Measurements from ENCODE around the gene STPG3. TPM values are rescaled to one million over a fixed set of nuclear protein-coding genes. Genes with fewer than 3 reads are reported as not detected.
A peak's percentile ranks its signal among the peaks of the same experiment; 100 is the strongest.

Gene STPG3
- total and polyA plus RNA-seq, 2 experiments from 2014 or later, result not detected

DNA sequence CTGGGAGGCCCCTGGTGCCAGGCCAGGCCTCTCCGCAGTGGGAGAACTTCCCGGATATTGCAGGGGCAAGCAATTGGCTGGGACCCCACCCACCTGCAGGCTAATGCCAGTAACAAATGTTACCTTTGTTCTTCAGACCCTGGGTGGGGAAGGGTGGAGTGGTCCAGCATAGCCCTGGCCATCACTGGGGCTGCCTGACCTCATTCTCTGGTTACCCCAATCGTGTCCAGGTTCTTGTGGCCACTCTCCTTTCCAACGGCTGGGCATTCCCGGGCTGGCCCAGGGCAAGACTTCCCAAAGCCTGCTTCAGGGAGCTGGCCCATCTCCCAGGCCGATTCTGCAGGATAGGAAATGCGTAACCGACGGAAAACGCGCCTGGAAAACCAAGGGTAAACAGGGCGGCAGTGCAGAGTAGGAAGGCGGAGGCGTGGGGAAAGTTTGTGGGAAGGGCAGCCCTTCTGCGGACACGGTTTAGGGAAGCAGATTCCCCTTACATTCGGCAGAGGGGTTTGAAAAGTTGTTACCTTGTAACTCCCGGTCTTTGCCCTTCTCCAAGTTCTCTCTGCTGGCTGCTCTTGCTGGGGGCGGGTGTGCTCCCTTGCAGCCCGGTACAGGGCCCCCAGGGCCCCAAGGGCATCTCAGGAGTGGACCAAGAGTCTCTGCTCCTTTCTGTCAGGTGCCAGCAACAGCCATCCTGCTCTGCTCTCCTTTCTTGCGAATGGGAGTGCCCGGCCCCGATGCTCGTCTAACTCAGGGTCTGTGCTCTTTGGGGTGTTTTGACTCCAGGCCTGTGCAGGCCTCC lies 47.5 kb downstream of the STPG3 start:
- Mint-ChIP-seq H3K27me3 (ENCODE audit: insufficient read depth, low read depth, poor library complexity) (peaks cover 37% of the 10 kb centered on the region), H3K4me3 (peak overlapping the region; percentile 69), H3K36me3 (ENCODE audit: low read depth) (peaks cover 4% of the 10 kb centered on the region; the same call in 2 of the 3 replicates), H3K27ac (no peak overlapping the region), H3K4me1 (peaks cover 38% of the 10 kb centered on the region), H3K9me3 (peaks cover 9% of the 10 kb centered on the region)
- Histone ChIP-seq H3K4me3 (peak overlapping the region; percentile 94), H2AFZ (no peak overlapping the region), H3K27me3 (ENCODE audit: insufficient read depth) (peaks cover 39% of the 10 kb centered on the region), H3K9me2 (ENCODE audit: insufficient read depth) (no peaks in the 10 kb centered on the region), H3K36me3 (ENCODE audit: insufficient read depth) (no peaks in the 10 kb centered on the region), H3K27ac (ENCODE audit: low read depth) (peak overlapping the region; percentile 84; the same call in 1 of the 2 replicates), H3K4me1 (ENCODE audit: insufficient read depth) (peaks cover 40% of the 10 kb centered on the region), H3K79me2 (replicated peaks; ENCODE audit: insufficient read depth) (peaks cover 3% of the 10 kb centered on the region; the same call in 1 of the 2 replicates), H3F3A (replicated peaks; ENCODE audit: low read depth) (peaks cover 31% of the 10 kb centered on the region), H4K20me1 (replicated peaks; ENCODE audit: insufficient read depth) (peaks cover 11% of the 10 kb centered on the region), H3K4me2 (peak overlapping the region; percentile 96)
- DNase-seq (ENCODE audit: low spot score) (no peak), ATAC-seq (no peak)
- TF ChIP-seq, protein P1, sequence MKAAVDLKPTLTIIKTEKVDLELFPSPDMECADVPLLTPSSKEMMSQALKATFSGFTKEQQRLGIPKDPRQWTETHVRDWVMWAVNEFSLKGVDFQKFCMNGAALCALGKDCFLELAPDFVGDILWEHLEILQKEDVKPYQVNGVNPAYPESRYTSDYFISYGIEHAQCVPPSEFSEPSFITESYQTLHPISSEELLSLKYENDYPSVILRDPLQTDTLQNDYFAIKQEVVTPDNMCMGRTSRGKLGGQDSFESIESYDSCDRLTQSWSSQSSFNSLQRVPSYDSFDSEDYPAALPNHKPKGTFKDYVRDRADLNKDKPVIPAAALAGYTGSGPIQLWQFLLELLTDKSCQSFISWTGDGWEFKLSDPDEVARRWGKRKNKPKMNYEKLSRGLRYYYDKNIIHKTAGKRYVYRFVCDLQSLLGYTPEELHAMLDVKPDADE (IDR thresholded peaks at IDR 0.05), result no peak
- TF ChIP-seq NANOG (IDR thresholded peaks at IDR 0.05; ENCODE audit: borderline replicate concordance) (no peak), EZH2phosphoT487 (IDR thresholded peaks at IDR 0.05; ENCODE audit: unreplicated experiment) (no peak), CREB1 (CRISPR knock-in tag; IDR thresholded peaks at IDR 0.05; ENCODE audit: low read depth) (no peak), JUNB (IDR thresholded peaks at IDR 0.05; ENCODE audit: unreplicated experiment) (no peak), POLR2AphosphoS5 (IDR thresholded peaks at IDR 0.05; ENCODE audit: low read depth) (no peak; the same call in none of the 2 replicates), ZNF114 (CRISPR knock-in tag; IDR thresholded peaks at IDR 0.05) (no peak), STAT1 (IDR thresholded peaks at IDR 0.05; ENCODE audit: unreplicated experiment) (no peak), EZH2 (IDR thresholded peaks at IDR 0.05; ENCODE audit: low read depth, unreplicated experiment) (no peak), ZNF331 (CRISPR knock-in tag; IDR thresholded peaks at IDR 0.05; ENCODE audit: low read depth) (no peak)
- TF ChIP-seq, protein P2, sequence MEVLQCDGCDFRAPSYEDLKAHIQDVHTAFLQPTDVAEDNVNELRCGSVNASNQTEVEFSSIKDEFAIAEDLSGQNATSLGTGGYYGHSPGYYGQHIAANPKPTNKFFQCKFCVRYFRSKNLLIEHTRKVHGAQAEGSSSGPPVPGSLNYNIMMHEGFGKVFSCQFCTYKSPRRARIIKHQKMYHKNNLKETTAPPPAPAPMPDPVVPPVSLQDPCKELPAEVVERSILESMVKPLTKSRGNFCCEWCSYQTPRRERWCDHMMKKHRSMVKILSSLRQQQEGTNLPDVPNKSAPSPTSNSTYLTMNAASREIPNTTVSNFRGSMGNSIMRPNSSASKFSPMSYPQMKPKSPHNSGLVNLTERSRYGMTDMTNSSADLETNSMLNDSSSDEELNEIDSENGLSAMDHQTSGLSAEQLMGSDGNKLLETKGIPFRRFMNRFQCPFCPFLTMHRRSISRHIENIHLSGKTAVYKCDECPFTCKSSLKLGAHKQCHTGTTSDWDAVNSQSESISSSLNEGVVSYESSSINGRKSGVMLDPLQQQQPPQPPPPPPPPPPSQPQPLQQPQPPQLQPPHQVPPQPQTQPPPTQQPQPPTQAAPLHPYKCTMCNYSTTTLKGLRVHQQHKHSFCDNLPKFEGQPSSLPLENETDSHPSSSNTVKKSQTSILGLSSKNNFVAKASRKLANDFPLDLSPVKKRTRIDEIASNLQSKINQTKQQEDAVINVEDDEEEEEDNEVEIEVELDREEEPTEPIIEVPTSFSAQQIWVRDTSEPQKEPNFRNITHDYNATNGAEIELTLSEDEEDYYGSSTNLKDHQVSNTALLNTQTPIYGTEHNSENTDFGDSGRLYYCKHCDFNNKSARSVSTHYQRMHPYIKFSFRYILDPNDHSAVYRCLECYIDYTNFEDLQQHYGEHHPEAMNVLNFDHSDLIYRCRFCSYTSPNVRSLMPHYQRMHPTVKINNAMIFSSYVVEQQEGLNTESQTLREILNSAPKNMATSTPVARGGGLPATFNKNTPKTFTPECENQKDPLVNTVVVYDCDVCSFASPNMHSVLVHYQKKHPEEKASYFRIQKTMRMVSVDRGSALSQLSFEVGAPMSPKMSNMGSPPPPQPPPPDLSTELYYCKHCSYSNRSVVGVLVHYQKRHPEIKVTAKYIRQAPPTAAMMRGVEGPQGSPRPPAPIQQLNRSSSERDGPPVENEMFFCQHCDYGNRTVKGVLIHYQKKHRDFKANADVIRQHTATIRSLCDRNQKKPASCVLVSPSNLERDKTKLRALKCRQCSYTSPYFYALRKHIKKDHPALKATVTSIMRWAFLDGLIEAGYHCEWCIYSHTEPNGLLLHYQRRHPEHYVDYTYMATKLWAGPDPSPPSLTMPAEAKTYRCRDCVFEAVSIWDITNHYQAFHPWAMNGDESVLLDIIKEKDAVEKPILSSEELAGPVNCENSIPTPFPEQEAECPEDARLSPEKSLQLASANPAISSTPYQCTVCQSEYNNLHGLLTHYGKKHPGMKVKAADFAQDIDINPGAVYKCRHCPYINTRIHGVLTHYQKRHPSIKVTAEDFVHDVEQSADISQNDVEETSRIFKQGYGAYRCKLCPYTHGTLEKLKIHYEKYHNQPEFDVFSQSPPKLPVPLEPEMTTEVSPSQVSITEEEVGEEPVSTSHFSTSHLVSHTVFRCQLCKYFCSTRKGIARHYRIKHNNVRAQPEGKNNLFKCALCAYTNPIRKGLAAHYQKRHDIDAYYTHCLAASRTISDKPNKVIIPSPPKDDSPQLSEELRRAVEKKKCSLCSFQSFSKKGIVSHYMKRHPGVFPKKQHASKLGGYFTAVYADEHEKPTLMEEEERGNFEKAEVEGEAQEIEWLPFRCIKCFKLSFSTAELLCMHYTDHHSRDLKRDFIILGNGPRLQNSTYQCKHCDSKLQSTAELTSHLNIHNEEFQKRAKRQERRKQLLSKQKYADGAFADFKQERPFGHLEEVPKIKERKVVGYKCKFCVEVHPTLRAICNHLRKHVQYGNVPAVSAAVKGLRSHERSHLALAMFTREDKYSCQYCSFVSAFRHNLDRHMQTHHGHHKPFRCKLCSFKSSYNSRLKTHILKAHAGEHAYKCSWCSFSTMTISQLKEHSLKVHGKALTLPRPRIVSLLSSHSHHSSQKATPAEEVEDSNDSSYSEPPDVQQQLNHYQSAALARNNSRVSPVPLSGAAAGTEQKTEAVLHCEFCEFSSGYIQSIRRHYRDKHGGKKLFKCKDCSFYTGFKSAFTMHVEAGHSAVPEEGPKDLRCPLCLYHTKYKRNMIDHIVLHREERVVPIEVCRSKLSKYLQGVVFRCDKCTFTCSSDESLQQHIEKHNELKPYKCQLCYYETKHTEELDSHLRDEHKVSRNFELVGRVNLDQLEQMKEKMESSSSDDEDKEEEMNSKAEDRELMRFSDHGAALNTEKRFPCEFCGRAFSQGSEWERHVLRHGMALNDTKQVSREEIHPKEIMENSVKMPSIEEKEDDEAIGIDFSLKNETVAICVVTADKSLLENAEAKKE (CRISPR knock-in tag; IDR thresholded peaks at IDR 0.05), result no peak
- TF ChIP-seq, protein P3, sequence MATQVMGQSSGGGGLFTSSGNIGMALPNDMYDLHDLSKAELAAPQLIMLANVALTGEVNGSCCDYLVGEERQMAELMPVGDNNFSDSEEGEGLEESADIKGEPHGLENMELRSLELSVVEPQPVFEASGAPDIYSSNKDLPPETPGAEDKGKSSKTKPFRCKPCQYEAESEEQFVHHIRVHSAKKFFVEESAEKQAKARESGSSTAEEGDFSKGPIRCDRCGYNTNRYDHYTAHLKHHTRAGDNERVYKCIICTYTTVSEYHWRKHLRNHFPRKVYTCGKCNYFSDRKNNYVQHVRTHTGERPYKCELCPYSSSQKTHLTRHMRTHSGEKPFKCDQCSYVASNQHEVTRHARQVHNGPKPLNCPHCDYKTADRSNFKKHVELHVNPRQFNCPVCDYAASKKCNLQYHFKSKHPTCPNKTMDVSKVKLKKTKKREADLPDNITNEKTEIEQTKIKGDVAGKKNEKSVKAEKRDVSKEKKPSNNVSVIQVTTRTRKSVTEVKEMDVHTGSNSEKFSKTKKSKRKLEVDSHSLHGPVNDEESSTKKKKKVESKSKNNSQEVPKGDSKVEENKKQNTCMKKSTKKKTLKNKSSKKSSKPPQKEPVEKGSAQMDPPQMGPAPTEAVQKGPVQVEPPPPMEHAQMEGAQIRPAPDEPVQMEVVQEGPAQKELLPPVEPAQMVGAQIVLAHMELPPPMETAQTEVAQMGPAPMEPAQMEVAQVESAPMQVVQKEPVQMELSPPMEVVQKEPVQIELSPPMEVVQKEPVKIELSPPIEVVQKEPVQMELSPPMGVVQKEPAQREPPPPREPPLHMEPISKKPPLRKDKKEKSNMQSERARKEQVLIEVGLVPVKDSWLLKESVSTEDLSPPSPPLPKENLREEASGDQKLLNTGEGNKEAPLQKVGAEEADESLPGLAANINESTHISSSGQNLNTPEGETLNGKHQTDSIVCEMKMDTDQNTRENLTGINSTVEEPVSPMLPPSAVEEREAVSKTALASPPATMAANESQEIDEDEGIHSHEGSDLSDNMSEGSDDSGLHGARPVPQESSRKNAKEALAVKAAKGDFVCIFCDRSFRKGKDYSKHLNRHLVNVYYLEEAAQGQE (IDR thresholded peaks at IDR 0.05; ENCODE audit: unreplicated experiment), result no peak
- TF ChIP-seq, protein P4, sequence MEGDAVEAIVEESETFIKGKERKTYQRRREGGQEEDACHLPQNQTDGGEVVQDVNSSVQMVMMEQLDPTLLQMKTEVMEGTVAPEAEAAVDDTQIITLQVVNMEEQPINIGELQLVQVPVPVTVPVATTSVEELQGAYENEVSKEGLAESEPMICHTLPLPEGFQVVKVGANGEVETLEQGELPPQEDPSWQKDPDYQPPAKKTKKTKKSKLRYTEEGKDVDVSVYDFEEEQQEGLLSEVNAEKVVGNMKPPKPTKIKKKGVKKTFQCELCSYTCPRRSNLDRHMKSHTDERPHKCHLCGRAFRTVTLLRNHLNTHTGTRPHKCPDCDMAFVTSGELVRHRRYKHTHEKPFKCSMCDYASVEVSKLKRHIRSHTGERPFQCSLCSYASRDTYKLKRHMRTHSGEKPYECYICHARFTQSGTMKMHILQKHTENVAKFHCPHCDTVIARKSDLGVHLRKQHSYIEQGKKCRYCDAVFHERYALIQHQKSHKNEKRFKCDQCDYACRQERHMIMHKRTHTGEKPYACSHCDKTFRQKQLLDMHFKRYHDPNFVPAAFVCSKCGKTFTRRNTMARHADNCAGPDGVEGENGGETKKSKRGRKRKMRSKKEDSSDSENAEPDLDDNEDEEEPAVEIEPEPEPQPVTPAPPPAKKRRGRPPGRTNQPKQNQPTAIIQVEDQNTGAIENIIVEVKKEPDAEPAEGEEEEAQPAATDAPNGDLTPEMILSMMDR (conservative IDR thresholded peaks at IDR 0.05; ENCODE audit: low read depth in 2 of 2), result no peak

Data from GM23338 (cell line).